Measurements from ENCODE around the gene GALNT12. TPM values are rescaled to one million over a fixed set of nuclear protein-coding genes. Genes with fewer than 3 reads are reported as not detected.

The GALNT12 gene
- total and polyA plus RNA-seq, 2 experiments from 2014 or later, result 14.6 to 23.6 TPM

DNA sequence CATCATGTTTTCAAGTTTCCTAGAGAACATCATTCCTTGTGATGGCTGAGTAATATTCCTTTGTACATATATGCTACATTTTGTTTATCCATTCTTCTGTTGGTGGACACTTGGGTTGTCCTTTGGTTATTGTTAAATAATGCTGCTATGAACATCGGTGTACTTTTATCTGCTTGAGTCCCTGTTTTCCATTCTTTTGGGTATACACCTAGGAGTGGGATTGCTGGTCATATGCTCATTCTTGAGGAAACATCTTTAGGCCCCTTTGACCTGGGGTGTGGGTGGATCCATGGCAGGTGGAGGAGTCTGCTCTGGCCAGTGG, 25.3 kb downstream of the GALNT12 start:
- TF ChIP-seq, protein P1, sequence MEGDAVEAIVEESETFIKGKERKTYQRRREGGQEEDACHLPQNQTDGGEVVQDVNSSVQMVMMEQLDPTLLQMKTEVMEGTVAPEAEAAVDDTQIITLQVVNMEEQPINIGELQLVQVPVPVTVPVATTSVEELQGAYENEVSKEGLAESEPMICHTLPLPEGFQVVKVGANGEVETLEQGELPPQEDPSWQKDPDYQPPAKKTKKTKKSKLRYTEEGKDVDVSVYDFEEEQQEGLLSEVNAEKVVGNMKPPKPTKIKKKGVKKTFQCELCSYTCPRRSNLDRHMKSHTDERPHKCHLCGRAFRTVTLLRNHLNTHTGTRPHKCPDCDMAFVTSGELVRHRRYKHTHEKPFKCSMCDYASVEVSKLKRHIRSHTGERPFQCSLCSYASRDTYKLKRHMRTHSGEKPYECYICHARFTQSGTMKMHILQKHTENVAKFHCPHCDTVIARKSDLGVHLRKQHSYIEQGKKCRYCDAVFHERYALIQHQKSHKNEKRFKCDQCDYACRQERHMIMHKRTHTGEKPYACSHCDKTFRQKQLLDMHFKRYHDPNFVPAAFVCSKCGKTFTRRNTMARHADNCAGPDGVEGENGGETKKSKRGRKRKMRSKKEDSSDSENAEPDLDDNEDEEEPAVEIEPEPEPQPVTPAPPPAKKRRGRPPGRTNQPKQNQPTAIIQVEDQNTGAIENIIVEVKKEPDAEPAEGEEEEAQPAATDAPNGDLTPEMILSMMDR (conservative IDR thresholded peaks at IDR 0.05; ENCODE audit: low read depth in 2 of 2), result no peak
- no peak for TF ChIP-seq NANOG (IDR thresholded peaks at IDR 0.05; ENCODE audit: borderline replicate concordance)
- TF ChIP-seq EZH2phosphoT487 (IDR thresholded peaks at IDR 0.05; ENCODE audit: unreplicated experiment), result no peak
- TF ChIP-seq, protein P2, sequence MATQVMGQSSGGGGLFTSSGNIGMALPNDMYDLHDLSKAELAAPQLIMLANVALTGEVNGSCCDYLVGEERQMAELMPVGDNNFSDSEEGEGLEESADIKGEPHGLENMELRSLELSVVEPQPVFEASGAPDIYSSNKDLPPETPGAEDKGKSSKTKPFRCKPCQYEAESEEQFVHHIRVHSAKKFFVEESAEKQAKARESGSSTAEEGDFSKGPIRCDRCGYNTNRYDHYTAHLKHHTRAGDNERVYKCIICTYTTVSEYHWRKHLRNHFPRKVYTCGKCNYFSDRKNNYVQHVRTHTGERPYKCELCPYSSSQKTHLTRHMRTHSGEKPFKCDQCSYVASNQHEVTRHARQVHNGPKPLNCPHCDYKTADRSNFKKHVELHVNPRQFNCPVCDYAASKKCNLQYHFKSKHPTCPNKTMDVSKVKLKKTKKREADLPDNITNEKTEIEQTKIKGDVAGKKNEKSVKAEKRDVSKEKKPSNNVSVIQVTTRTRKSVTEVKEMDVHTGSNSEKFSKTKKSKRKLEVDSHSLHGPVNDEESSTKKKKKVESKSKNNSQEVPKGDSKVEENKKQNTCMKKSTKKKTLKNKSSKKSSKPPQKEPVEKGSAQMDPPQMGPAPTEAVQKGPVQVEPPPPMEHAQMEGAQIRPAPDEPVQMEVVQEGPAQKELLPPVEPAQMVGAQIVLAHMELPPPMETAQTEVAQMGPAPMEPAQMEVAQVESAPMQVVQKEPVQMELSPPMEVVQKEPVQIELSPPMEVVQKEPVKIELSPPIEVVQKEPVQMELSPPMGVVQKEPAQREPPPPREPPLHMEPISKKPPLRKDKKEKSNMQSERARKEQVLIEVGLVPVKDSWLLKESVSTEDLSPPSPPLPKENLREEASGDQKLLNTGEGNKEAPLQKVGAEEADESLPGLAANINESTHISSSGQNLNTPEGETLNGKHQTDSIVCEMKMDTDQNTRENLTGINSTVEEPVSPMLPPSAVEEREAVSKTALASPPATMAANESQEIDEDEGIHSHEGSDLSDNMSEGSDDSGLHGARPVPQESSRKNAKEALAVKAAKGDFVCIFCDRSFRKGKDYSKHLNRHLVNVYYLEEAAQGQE (IDR thresholded peaks at IDR 0.05; ENCODE audit: unreplicated experiment), result no peak
- TF ChIP-seq STAT1 (IDR thresholded peaks at IDR 0.05; ENCODE audit: unreplicated experiment), result no peak
- H3F3A ChIP-seq (replicated peaks; ENCODE audit: low read depth), result no peaks in the 10 kb centered on the region
- H3K9me3 Mint-ChIP-seq, result no peaks in the 10 kb centered on the region
- H3K36me3 Mint-ChIP-seq (ENCODE audit: low read depth), result peaks cover 2% of the 10 kb centered on the region; the same call in 2 of the 3 replicates
- H3K27me3 Mint-ChIP-seq (ENCODE audit: insufficient read depth, low read depth, poor library complexity), result peaks cover 12% of the 10 kb centered on the region
- H3K79me2 ChIP-seq (replicated peaks; ENCODE audit: insufficient read depth), result no peaks in the 10 kb centered on the region
- no peak overlapping the region for H3K4me3 ChIP-seq
- no peaks in the 10 kb centered on the region for H3K4me1 ChIP-seq (ENCODE audit: insufficient read depth)
- DNase-seq (ENCODE audit: low spot score), result no peak
- no peak overlapping the region for H2AFZ ChIP-seq
- H3K27ac ChIP-seq (ENCODE audit: low read depth), result no peak overlapping the region
- H3K36me3 ChIP-seq (ENCODE audit: insufficient read depth), result no peaks in the 10 kb centered on the region
- H3K27me3 ChIP-seq (ENCODE audit: insufficient read depth), result no peaks in the 10 kb centered on the region
- no peak overlapping the region for H3K27ac Mint-ChIP-seq
- no peaks in the 10 kb centered on the region for H3K9me2 ChIP-seq (ENCODE audit: insufficient read depth)
- H4K20me1 ChIP-seq (replicated peaks; ENCODE audit: insufficient read depth), result no peaks in the 10 kb centered on the region
- no peak overlapping the region for H3K4me2 ChIP-seq
- ATAC-seq, result no peak
- H3K4me1 Mint-ChIP-seq, result peaks cover 6% of the 10 kb centered on the region; the same call in 1 of the 3 replicates
- H3K4me3 Mint-ChIP-seq, result no peak overlapping the region

DNA sequence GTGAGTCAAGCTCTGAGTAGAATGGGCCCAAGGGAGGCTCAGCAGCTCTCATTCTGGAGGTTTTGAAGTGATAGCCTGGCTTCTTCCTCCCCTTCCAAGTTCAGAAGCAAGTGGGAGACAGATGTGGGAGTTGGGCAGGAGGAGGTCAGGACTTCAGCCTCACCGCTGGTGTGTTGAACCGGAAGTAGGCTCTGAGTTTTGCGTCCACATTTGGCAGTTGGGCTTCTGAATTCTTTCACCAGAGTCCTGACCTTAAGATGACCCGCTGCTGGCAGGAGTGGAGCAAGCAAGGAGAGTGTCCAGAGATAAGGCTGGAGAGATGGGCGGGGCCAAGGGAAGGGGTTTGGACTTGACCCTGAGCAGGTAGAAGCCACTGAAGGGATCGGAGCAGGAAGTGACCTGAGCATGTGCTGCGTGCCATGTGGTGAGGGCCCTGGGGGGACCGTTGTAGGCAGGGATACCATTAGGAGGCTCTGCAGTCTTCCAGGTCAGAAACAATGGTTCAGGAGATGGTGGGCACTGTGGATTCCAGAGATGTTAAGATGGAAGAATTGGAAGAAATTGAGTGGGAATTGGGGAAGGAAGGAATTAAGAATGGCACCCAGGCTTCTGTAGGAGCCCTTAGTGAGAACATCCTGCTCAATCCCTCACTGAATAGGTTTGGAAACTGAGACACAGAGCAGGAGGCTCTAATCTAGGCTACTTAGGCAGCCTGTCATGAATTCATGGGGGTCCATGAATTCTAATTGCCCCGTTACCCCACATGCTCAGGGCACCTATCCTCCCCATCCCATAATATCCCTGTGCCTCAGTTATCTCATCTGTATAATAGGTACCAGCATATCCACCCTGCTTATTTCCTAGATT, 25.9 kb downstream of the GALNT12 start:
- Mint-ChIP-seq H3K36me3 (ENCODE audit: low read depth) (peaks cover 2% of the 10 kb centered on the region; the same call in 2 of the 3 replicates), H3K27ac (no peak overlapping the region), H3K4me1 (peaks cover 6% of the 10 kb centered on the region), H3K9me3 (no peaks in the 10 kb centered on the region), H3K4me3 (no peak overlapping the region), H3K27me3 (ENCODE audit: insufficient read depth, low read depth, poor library complexity) (peaks cover 12% of the 10 kb centered on the region)
- no peak overlapping the region for H3K27ac ChIP-seq (ENCODE audit: low read depth)
- H3K27me3 ChIP-seq (ENCODE audit: insufficient read depth), result no peaks in the 10 kb centered on the region
- no peaks in the 10 kb centered on the region for H3K36me3 ChIP-seq (ENCODE audit: insufficient read depth)
- no peaks in the 10 kb centered on the region for H4K20me1 ChIP-seq (replicated peaks; ENCODE audit: insufficient read depth)
- H3K4me2 ChIP-seq, result no peak overlapping the region
- no peak overlapping the region for H2AFZ ChIP-seq
- H3K9me2 ChIP-seq (ENCODE audit: insufficient read depth), result no peaks in the 10 kb centered on the region
- no peaks in the 10 kb centered on the region for H3K4me1 ChIP-seq (ENCODE audit: insufficient read depth)
- no peaks in the 10 kb centered on the region for H3K79me2 ChIP-seq (replicated peaks; ENCODE audit: insufficient read depth)
- DNase-seq (ENCODE audit: low spot score), result no peak
- H3K4me3 ChIP-seq, result no peak overlapping the region
- H3F3A ChIP-seq (replicated peaks; ENCODE audit: low read depth), result no peaks in the 10 kb centered on the region
- no peak for ATAC-seq
- no peak for TF ChIP-seq EZH2phosphoT487 (IDR thresholded peaks at IDR 0.05; ENCODE audit: unreplicated experiment)
- TF ChIP-seq STAT1 (IDR thresholded peaks at IDR 0.05; ENCODE audit: unreplicated experiment), result no peak
- TF ChIP-seq JUNB (IDR thresholded peaks at IDR 0.05; ENCODE audit: unreplicated experiment), result no peak
- TF ChIP-seq, protein P1 (conservative IDR thresholded peaks at IDR 0.05; ENCODE audit: low read depth in 2 of 2), result no peak
- TF ChIP-seq ZNF331 (CRISPR knock-in tag; IDR thresholded peaks at IDR 0.05; ENCODE audit: low read depth), result no peak
- no peak for TF ChIP-seq EZH2 (IDR thresholded peaks at IDR 0.05; ENCODE audit: low read depth, unreplicated experiment)
- no peak for TF ChIP-seq CREB1 (CRISPR knock-in tag; IDR thresholded peaks at IDR 0.05; ENCODE audit: low read depth)
- no peak for TF ChIP-seq NANOG (IDR thresholded peaks at IDR 0.05; ENCODE audit: borderline replicate concordance)
- TF ChIP-seq, protein P3, sequence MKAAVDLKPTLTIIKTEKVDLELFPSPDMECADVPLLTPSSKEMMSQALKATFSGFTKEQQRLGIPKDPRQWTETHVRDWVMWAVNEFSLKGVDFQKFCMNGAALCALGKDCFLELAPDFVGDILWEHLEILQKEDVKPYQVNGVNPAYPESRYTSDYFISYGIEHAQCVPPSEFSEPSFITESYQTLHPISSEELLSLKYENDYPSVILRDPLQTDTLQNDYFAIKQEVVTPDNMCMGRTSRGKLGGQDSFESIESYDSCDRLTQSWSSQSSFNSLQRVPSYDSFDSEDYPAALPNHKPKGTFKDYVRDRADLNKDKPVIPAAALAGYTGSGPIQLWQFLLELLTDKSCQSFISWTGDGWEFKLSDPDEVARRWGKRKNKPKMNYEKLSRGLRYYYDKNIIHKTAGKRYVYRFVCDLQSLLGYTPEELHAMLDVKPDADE (IDR thresholded peaks at IDR 0.05), result no peak
- no peak for TF ChIP-seq POLR2AphosphoS5 (IDR thresholded peaks at IDR 0.05; ENCODE audit: low read depth)
